ENCODE measurements around the gene NWD2.

The NWD2 gene

GRCh38 chr4:37463033-37463856, 218.7 kb downstream of the NWD2 start:
- no peaks in the 10 kb centered on the region for H3K9me3 ChIP-seq (ENCODE audit: low read length)
- H3K36me3 ChIP-seq (ENCODE audit: insufficient read depth, low read length): no peaks in the 10 kb centered on the region
- H3K4me3 ChIP-seq (ENCODE audit: low read depth in 1 of 2, low read length in 2 of 2): no peak overlapping the region
- no peak overlapping the region for H3K9ac ChIP-seq (ENCODE audit: low read length)
- H3K27me3 ChIP-seq (ENCODE audit: control insufficient read depth in 1 of 2, insufficient read depth in 2 of 2, low read length in 2 of 2): no peaks in the 10 kb centered on the region
- no peak overlapping the region for H3K27ac ChIP-seq (ENCODE audit: low read depth, low read length)
- no peaks in the 10 kb centered on the region for H3K4me1 ChIP-seq (ENCODE audit: insufficient read depth, low read length)

- H3K4me1 ChIP-seq (ENCODE audit: insufficient read depth, low read length): no peaks in the 10 kb centered on the region
- H3K36me3 ChIP-seq (ENCODE audit: insufficient read depth, low read length): no peaks in the 10 kb centered on the region
- H3K27me3 ChIP-seq (ENCODE audit: control insufficient read depth in 1 of 2, insufficient read depth in 2 of 2, low read length in 2 of 2): no peaks in the 10 kb centered on the region
- H3K9ac ChIP-seq (ENCODE audit: low read length): no peak overlapping the region
- no peak overlapping the region for H3K4me3 ChIP-seq (ENCODE audit: low read depth in 1 of 2, low read length in 2 of 2)
- no peaks in the 10 kb centered on the region for H3K9me3 ChIP-seq (ENCODE audit: low read length)
- no peak overlapping the region for H3K27ac ChIP-seq (ENCODE audit: low read depth, low read length)
Measured at GRCh38 chr4:37464373-37465128, 220.0 kb downstream of the NWD2 start.

GRCh38 chr4:37465296-37465695, 220.8 kb downstream of the NWD2 start:
- Histone ChIP-seq H3K4me3 (ENCODE audit: low read depth in 1 of 2, low read length in 2 of 2) (no peak overlapping the region), H3K27ac (ENCODE audit: low read depth, low read length) (no peak overlapping the region), H3K36me3 (ENCODE audit: insufficient read depth, low read length) (no peaks in the 10 kb centered on the region), H3K27me3 (ENCODE audit: control insufficient read depth in 1 of 2, insufficient read depth in 2 of 2, low read length in 2 of 2) (no peaks in the 10 kb centered on the region), H3K4me1 (ENCODE audit: insufficient read depth, low read length) (no peaks in the 10 kb centered on the region), H3K9ac (ENCODE audit: low read length) (no peak overlapping the region), H3K9me3 (ENCODE audit: low read length) (no peaks in the 10 kb centered on the region)

GRCh38 chr4:37465845-37466244, 221.3 kb downstream of the NWD2 start:
- H3K27me3 ChIP-seq (ENCODE audit: control insufficient read depth in 1 of 2, insufficient read depth in 2 of 2, low read length in 2 of 2): no peaks in the 10 kb centered on the region
- no peak overlapping the region for H3K27ac ChIP-seq (ENCODE audit: low read depth, low read length)
- no peak overlapping the region for H3K4me3 ChIP-seq (ENCODE audit: low read depth in 1 of 2, low read length in 2 of 2)
- no peaks in the 10 kb centered on the region for H3K36me3 ChIP-seq (ENCODE audit: insufficient read depth, low read length)
- no peak overlapping the region for H3K9ac ChIP-seq (ENCODE audit: low read length)
- no peaks in the 10 kb centered on the region for H3K4me1 ChIP-seq (ENCODE audit: insufficient read depth, low read length)
- no peaks in the 10 kb centered on the region for H3K9me3 ChIP-seq (ENCODE audit: low read length)

DNA sequence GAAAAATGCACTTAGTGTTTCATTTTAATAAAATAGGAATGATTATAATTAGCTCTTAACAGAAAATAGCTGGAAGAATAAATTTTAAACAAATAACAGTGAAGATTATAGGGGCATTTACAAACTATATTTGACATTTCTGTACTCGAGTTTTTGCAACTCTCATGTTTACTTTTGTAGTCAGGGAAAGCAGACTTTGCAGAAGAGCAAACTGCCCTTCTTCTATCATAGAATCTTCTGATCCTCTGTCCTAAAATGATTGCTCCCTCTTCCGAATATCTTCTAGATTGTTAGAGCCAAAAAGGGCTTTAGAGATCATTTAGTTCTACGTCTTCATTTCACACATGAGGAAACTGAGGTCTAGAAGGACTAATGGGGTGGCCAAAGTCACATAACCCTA, 222.7 kb downstream of the NWD2 start:
- H3K27ac ChIP-seq (ENCODE audit: low read depth, low read length): no peak overlapping the region
- no peaks in the 10 kb centered on the region for H3K4me1 ChIP-seq (ENCODE audit: insufficient read depth, low read length)
- H3K36me3 ChIP-seq (ENCODE audit: insufficient read depth, low read length): no peaks in the 10 kb centered on the region
- no peak overlapping the region for H3K4me3 ChIP-seq (ENCODE audit: low read depth in 1 of 2, low read length in 2 of 2)
- no peaks in the 10 kb centered on the region for H3K27me3 ChIP-seq (ENCODE audit: control insufficient read depth in 1 of 2, insufficient read depth in 2 of 2, low read length in 2 of 2)
- no peaks in the 10 kb centered on the region for H3K9me3 ChIP-seq (ENCODE audit: low read length)
- H3K9ac ChIP-seq (ENCODE audit: low read length): no peak overlapping the region

GRCh38 chr4:37467824-37468223, 223.3 kb downstream of the NWD2 start:
- Histone ChIP-seq H3K4me1 (ENCODE audit: insufficient read depth, low read length) (no peaks in the 10 kb centered on the region), H3K9me3 (ENCODE audit: low read length) (no peaks in the 10 kb centered on the region), H3K36me3 (ENCODE audit: insufficient read depth, low read length) (no peaks in the 10 kb centered on the region), H3K27me3 (ENCODE audit: control insufficient read depth in 1 of 2, insufficient read depth in 2 of 2, low read length in 2 of 2) (no peaks in the 10 kb centered on the region), H3K4me3 (ENCODE audit: low read depth in 1 of 2, low read length in 2 of 2) (no peak overlapping the region), H3K9ac (ENCODE audit: low read length) (no peak overlapping the region), H3K27ac (ENCODE audit: low read depth, low read length) (no peak overlapping the region)

DNA sequence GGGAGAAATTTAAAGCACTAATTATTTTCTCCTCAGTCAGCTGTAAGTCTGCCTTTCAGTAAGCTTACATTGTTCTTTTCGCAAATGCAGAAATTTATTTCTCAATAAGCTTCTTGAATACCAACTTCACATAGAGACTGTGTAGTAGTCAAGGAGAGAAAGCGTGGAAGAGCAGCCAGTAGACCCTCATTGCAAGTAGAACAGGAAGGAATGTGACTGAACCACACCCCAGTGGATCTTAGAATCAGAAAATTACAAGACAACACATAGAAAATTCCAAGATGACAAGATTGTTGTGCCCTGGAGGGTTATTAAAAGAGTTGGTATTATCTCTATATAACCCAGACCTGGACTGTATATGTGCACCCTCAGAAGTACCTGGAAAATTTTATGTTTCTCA, 224.7 kb downstream of the NWD2 start:
- H3K27me3 ChIP-seq (ENCODE audit: control insufficient read depth in 1 of 2, insufficient read depth in 2 of 2, low read length in 2 of 2): no peaks in the 10 kb centered on the region
- no peaks in the 10 kb centered on the region for H3K9me3 ChIP-seq (ENCODE audit: low read length)
- no peak overlapping the region for H3K27ac ChIP-seq (ENCODE audit: low read depth, low read length)
- H3K36me3 ChIP-seq (ENCODE audit: insufficient read depth, low read length): no peaks in the 10 kb centered on the region
- no peak overlapping the region for H3K9ac ChIP-seq (ENCODE audit: low read length)
- no peaks in the 10 kb centered on the region for H3K4me1 ChIP-seq (ENCODE audit: insufficient read depth, low read length)
- H3K4me3 ChIP-seq (ENCODE audit: low read depth in 1 of 2, low read length in 2 of 2): no peak overlapping the region

DNA sequence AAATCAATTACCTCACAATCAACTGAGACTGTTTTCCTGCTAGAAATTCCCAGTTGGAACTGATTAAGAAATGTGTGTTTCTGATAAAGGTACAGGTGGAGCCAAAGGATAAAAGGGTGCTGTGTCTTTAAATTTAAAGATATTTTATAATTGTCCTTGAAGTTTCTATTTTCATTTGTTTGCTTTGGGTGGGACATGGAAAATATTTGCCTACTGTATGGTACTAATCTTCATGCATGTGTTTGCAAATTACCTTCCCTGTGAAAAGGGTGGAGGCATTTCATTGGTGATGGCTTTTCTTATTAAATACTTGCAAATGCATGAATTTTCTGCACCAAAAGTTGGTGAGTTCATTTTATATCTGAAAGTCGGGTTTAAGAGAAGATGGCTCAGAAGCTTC, 225.7 kb downstream of the NWD2 start:
- H3K36me3 ChIP-seq (ENCODE audit: insufficient read depth, low read length): no peaks in the 10 kb centered on the region

GRCh38 chr4:37471093-37471492, 226.6 kb downstream of the NWD2 start:
- Histone ChIP-seq H3K9ac (ENCODE audit: low read length) (no peak overlapping the region), H3K9me3 (ENCODE audit: low read length) (no peaks in the 10 kb centered on the region), H3K4me1 (ENCODE audit: insufficient read depth, low read length) (no peaks in the 10 kb centered on the region), H3K4me3 (ENCODE audit: low read depth in 1 of 2, low read length in 2 of 2) (no peak overlapping the region), H3K27ac (ENCODE audit: low read depth, low read length) (no peak overlapping the region), H3K36me3 (ENCODE audit: insufficient read depth, low read length) (no peaks in the 10 kb centered on the region), H3K27me3 (ENCODE audit: control insufficient read depth in 1 of 2, insufficient read depth in 2 of 2, low read length in 2 of 2) (no peaks in the 10 kb centered on the region)

More for the DNA sequence above, 225.7 kb downstream of the NWD2 start:
- H3K27ac ChIP-seq (ENCODE audit: low read depth, low read length): no peak overlapping the region
- H3K4me1 ChIP-seq (ENCODE audit: insufficient read depth, low read length): no peaks in the 10 kb centered on the region
- no peaks in the 10 kb centered on the region for H3K9me3 ChIP-seq (ENCODE audit: low read length)
- H3K9ac ChIP-seq (ENCODE audit: low read length): no peak overlapping the region
- H3K4me3 ChIP-seq (ENCODE audit: low read depth in 1 of 2, low read length in 2 of 2): no peak overlapping the region
- no peaks in the 10 kb centered on the region for H3K27me3 ChIP-seq (ENCODE audit: control insufficient read depth in 1 of 2, insufficient read depth in 2 of 2, low read length in 2 of 2)

DNA sequence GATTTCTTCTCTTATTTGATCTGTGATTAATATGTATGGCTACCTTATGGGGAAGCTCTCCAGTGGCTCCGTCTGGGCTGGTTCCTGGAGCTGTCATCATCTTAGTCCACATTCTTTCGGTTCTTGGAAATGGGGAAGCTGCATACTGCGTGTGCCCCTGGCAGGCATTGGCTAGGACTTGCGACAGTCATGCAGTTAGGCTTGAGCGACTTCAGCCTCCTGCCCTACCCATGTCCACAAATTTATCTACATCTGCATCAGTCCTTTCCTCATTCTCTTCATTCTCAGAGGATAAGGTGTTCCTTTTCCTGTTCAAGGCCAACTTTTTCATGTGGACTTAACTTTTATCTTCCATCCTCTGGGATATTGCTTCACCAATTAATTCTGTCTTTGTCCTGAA, 227.4 kb downstream of the NWD2 start:
- H3K27ac ChIP-seq (ENCODE audit: low read depth, low read length): no peak overlapping the region

GRCh38 chr4:37473807-37474206, 229.3 kb downstream of the NWD2 start:
- H3K4me3 ChIP-seq (ENCODE audit: low read depth in 1 of 2, low read length in 2 of 2): no peak overlapping the region

More for the DNA sequence above, 227.4 kb downstream of the NWD2 start:
- Histone ChIP-seq H3K36me3 (ENCODE audit: insufficient read depth, low read length) (no peaks in the 10 kb centered on the region), H3K4me3 (ENCODE audit: low read depth in 1 of 2, low read length in 2 of 2) (no peak overlapping the region), H3K27me3 (ENCODE audit: control insufficient read depth in 1 of 2, insufficient read depth in 2 of 2, low read length in 2 of 2) (no peaks in the 10 kb centered on the region), H3K9me3 (ENCODE audit: low read length) (no peaks in the 10 kb centered on the region), H3K4me1 (ENCODE audit: insufficient read depth, low read length) (no peaks in the 10 kb centered on the region), H3K9ac (ENCODE audit: low read length) (no peak overlapping the region)

More at GRCh38 chr4:37473807-37474206, 229.3 kb downstream of the NWD2 start:
- Histone ChIP-seq H3K9me3 (ENCODE audit: low read length) (no peaks in the 10 kb centered on the region), H3K36me3 (ENCODE audit: insufficient read depth, low read length) (no peaks in the 10 kb centered on the region), H3K27ac (ENCODE audit: low read depth, low read length) (no peak overlapping the region), H3K4me1 (ENCODE audit: insufficient read depth, low read length) (no peaks in the 10 kb centered on the region), H3K9ac (ENCODE audit: low read length) (no peak overlapping the region), H3K27me3 (ENCODE audit: control insufficient read depth in 1 of 2, insufficient read depth in 2 of 2, low read length in 2 of 2) (no peaks in the 10 kb centered on the region)
